HG02885 (cell line): ENCODE measurements around the gene APCS.
A peak's percentile ranks its signal among the peaks of the same experiment; 100 is the strongest.

Source experiments
- ATAC-seq: cut with Tn5 transposase; IDR thresholded peaks from one replicate; pipeline ENCODE4 v1.9.1; 2021; ENCODE audit warnings: mild to moderate bottlenecking; ENCODE audit not compliant: unreplicated experiment, poor library complexity

The APCS gene, protein sequence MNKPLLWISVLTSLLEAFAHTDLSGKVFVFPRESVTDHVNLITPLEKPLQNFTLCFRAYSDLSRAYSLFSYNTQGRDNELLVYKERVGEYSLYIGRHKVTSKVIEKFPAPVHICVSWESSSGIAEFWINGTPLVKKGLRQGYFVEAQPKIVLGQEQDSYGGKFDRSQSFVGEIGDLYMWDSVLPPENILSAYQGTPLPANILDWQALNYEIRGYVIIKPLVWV

DNA sequence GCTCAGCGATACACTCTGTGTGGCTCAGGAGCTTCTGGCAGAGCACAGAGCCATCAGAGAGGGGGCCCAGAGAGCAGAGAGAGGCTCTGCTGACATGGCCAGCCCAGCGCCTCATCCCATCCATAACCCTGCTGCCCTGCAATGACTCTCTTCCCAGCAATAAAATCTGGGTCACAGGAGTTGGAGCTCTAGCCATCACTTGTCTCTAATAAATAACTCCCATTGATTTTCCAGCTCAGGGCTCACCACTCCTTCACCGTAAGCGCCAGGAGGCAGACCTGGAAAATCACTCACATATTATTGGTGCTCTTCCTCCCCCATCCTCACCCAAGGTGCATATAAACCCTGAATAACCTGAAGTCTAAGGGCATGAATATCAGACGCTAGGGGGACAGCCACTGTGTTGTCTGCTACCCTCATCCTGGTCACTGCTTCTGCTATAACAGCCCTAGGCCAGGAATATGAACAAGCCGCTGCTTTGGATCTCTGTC is at the start of gene APCS:
TSS of gene APCS (plus strand) at position 366 of the 491 bp plus-strand sequence. CDS start at position 462, 96 bp downstream.
- ATAC-seq = no peak

DNA sequence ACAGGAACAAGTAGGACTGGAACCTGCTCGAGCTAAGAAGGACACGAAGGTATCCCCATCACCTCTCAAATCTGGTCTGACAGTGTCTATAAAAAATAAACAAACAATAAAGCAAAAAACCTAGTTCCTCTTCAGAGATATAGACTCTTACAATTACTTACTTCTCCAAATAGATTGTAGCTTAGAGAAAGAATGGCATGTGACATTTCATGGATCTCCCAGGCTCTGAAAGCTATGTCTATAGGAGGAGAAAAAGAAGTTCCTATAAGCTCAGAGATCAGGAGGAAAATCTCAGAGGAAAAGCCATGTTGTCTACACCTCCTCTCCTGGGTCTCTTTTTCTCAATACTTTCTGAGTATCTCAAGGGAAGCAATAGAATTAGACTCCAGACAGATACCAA is 39.5 kb upstream of the APCS start:
- no peak for ATAC-seq

DNA sequence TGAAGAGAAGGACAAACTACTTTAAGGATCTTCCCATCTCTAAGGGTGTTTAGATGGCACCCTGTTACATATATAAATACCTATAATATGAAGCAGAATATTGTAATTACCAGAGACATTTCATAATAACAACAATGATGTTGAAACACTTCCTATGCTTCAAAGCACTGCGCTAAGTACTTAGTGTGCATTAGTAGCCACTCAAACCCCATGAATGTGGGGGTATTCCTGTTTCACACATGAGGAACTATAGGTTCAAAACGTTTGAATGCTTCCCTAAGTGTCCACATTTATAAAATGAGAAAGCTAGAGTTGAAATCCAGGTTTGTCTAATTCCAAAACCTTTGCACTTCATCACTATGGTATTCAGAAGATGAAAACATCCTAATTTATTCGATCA is 33.4 kb upstream of the APCS start:
- ATAC-seq = no peak

DNA sequence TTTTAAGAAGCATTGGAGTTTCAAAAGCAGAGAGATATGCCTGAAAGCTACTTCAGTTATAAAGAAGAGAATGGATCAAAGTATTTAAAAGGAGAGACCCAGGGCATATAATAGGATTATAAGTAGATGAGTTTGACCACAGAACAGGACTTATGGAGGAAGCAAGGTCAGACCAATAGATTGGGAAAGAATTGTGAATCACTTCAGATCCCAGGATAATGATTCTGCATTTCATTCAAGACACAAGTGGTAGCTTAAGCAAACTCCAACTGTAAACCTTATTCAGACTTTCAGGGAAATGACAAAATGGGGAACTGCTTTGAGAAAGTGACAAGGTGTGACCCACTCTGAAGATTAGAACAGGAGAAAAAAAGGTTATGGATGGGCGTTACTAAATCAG is 32.9 kb upstream of the APCS start:
- ATAC-seq = no peak

DNA sequence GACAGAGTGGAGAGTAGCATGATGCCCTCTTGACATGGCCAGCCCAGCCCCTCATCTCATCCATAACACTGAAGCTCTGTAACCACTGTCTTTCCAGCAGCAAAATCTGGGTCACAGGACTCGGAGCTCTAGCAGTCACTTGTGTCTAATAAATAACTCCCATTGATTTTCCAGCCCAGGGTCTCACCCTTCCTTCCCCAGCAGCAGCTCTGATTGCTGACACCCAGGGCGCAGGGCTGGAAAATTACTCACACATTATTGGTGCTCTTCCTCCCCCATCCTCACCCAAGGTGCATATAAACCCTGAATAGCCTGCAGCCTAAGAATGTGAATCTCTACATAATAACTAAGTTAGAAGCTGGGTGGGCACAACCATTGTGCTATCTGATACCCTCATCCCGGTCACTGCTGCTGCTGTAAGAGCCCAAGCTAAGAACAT is 30.7 kb upstream of the APCS start:
- ATAC-seq = no peak

DNA sequence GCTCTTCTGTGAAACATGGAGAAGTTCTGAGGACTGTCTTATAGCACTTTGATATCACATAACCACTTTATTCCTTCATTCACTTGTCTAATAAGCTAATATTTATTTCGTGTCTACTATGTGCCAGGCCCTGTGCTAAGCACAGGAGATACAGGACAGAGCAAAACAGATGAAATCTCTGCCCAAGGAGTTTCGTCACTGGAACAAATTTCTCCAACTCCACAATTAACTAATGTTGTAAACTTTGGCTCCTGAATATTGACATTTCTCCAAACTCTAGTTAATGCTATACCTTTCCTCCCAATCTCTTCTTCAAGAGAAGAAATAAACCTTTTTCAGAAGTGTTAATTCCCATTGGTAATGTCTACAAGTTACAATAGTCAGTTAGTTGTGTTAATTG is 27.0 kb upstream of the APCS start:
- ATAC-seq = no peak

DNA sequence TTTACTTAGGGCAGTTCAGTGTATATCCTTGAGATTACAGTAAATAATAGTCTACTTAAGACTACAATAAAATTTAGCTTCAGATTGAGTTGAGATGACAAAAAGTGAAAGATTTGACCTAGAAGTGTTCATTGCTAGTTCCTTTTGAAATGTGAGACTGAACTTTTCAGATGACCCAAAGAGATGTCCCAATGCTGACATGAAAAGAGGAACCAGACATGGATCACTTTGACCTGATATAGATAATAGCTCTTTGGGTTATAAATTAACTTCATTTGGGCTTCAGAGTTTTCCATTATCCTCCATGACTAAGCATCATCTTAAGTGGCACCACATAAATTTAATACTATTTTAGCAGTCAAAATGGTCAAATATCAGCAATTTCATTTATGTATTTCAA is 26.1 kb upstream of the APCS start:
- no peak for ATAC-seq

DNA sequence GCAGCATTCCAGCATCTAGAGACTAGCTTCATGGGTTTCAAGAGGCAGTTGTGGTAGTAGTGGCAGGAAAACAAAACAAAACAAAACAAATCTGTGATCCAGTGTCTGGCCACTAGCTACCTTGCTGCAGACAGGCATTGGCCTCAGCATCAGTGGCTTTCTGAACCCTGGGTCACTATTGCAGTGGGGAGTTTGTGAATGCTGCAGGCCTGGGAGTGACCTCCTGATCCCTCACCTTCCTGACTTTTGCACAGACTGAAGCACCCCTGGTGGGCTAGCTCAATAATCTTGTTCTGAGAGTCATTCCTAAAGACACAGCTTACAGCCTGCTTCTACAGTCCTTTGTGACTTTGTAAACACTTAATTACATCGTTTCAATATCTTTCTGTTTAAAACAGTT is 24.9 kb upstream of the APCS start:
- ATAC-seq = no peak

DNA sequence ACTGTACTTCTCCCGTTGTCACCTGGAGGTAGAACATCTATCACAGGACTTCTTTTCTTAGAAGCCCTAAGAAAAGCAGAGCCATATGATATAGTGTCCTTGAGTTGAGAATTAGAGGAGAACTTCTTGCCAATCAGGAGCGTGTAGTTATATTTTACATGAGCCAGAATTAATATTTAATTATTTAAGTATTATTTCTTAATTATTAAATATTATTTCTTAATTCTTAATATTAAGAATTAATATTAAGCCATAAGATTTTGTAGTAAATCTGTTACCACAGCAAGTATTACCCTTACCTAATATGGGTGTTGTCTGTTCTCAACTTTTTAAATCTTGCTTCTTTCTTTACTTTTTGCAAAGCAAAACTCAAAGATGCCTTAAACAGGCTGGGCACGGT is 10.2 kb upstream of the APCS start:
- no peak for ATAC-seq

DNA sequence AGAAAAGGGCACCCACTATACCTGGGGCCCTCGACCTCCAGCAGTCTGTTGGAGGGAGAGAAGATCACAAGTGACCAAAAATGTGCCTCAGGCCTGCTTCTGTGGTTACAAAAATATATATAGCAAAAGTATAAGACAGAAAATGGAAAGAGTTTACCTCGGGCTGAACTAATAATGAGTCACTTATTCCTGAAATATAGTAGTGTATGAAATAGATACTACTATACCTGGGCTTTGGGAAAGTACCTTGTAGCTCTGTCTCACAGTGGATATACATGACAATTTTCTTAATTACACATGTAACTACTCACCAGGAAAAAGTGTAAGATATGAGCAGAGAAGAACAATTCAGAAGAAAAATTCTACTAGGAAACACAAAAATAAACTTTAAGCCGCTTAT is 7.3 kb upstream of the APCS start:
- ATAC-seq = peak; percentile 65

DNA sequence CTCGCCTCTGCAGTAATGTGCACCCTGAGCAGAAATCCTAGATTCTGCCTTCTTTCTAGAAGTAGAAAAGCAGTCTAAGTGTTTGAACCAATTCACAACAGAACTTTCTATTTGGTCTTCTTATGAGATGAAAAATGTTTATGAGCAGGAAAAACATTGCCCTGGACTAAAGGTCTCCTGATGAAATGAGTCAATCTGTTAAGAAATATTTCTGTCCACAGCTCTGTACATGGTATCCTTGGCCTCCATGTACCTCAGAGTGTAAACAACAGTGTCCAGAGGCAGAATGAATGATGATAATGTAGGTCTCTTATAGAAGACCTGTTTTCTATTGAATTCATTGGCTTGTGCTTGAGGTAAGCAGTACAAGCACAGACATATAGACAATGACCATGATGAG is 6.2 kb upstream of the APCS start:
- no peak for ATAC-seq

DNA sequence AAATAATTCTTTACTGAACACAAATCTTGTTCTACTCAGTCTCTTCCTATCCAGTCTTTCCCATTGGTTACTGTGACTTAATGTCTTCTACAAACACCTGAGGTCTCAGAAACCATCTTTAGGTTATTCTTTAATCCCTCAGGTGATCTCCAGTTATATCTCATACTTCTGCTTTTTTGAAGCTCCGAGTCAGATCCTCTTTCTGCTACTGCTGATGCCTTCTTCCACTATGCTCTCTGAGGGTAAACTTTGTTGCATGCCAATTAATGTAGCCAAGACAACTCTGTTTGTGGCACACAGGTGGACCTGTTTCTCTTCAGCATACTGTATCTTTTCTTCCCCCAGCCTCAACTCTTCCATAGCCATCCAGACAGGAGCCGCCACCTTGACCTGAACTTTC is 3.1 kb upstream of the APCS start:
- ATAC-seq = no peak

DNA sequence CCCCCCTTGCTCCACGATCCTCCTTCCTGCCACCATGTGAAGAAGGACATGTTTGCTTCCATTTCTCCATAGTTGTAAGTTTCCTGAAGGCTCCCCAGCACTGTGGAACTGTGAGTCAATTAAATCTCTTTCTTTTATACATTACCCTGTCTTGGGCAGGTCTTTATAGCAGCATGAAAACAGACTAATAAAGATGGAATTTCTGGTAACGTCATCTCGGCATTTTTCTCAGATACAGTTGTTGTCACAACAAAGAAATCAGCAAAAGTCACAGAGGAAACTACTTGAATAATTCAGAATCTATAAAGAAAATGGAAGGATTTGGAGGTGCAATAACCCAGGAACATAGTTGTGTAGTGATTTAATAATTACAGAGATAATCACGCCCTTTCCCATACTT is 4.4 kb downstream of the APCS start:
- no peak for ATAC-seq

DNA sequence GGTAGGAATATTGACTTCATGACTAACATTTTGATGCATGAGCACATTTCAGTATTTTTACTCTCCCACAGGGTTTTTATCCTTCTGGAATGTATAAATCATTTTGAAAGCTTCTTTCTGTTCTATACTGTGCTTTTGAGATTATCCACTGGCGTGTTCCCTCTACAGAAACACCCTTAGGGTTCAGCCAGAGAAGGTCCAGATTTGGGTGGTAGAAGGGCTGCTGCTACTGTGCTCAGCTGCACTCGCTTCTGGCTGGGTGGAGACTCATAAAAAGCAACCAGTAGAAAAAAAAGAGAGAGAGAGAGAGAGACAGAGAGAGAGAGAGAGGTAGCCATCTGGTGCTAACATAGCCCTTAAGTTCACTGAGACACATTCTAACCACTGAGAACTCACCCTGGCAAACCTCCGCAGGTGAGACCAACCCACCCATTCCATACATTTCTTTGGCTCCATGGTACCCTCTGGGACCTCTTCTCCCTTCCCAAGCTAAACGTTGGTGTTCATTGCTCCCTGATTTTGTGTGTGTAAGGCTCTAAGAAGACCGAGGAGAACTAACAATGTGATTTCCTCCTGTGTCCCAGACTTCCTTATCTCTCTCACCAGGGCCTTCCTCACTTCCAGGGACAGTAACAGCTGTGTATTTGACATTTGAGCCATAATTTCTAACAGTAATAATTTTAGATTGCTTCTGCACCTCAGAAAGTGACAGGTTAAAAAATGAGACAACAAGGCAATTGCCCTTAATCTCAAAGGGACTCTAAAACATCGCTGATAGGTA is 7.2 kb downstream of the APCS start:
- ATAC-seq = no peak

DNA sequence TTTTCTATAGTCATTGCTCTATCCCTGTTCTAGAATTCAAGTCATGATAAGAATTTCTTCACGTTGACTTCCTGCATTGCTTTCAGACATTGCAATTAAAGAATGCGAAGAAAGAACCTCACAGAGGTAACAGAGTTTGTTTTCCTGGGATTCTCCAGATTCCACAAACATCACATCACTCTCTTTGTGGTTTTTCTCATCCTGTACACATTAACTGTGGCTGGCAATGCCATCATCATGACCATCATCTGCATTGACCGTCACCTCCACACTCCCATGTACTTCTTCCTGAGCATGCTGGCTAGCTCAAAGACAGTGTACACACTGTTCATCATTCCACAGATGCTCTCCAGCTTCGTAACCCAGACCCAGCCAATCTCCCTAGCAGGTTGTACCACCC is 10.6 kb downstream of the APCS start:
- ATAC-seq = no peak

DNA sequence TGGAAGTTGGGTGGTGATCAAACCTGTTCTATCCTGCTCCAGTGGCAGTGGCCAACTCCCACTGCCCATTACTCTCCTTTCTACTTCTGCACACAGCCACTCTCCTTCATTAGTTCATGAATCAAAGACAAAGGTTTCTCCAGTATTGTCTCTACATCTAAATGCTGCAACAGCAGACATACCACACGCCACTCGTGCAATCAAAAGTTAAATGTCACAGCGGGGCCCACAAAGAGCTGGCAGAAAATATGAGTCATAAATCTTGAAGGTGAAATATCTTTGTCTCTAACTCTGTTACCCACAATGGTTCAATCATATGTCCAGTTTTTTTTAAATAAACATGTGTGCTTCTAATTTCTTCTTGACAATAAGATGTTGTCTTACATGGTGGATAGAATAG is 13.3 kb downstream of the APCS start:
- ATAC-seq = no peak

DNA sequence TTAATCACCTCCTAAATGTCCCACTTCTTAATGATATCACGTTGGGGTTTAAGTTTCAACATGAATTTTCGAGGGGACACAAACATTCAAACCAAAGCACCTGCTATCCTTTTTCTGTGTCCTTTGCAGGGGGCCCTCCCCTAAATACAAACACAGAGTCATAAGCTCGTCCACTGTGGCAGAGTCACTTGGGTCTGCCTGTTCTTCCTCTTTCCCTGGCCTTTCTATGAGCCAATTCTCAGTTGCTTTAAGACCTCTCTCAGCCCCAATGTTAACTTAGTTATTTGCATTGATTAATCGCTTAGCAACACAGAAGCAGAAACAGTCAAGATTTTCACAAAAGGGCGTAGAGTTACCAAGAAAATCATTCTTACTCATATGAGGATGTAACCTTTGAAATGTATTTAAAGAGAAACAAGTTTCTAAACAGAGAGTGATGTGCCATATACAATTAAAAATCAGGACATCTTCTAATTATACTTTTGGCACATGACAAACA is 14.9 kb downstream of the APCS start:
- ATAC-seq = no peak

DNA sequence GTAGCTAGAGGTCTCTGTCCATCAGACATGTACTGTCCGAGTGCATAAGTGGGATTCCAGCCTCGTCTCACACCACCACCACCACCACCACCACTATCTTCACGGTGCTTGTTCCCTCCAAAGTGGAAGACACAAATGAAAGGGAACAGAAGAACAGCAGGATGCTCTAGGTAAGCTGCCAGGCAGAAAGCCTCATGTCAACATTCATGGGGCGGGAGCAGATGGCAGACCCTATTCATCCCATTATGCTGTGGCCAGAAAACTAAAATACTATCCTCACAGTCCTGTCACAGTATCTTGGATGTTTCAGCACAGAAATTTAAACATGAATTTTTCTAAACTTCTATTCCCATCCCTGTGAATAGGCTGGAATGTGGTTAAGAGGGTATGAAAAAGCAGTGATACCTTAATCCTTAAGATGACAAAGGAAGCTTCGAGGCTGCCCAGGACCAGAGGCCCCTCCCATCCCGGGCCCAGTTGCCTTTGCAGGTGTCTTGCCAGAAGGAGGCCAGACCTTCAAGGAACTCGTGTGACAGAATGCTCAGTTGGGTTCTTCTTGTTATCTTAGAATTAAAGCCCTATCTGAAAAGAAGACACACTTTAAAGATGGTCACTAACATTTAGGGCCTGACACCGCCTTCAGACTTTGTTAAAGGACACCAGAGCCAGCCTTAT is 24.7 kb downstream of the APCS start:
- ATAC-seq = no peak

DNA sequence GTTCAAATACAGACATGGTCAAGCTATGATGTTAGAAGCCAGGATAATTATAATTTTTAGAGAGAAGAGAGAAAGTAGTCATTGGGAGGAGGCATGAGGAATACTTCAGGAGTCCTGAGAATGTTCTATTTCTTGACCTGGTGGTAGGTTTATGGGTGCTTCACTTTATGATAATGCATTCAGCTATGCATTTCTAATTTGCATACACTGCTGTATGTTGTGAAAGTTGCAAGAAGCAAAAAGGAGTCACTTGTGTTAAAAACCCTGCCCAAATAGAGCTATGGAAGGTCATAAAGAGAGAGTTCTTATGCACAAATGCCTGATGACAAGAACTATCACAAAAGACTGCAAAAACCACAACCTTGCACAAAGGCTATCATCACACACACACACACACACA is 45.3 kb downstream of the APCS start:
- no peak for ATAC-seq
